HEK293T (cell line): ENCODE results near the gene LANCL2.

Experiments
- ARNT ChIP-seq: fragments of 450-650 bp; IDR thresholded peaks from 2 replicates; pipeline ENCODE4 v1.6.1; 2017; ENCODE audit warnings: mild to moderate bottlenecking
- BHLHE40 ChIP-seq: fragments of 450-650 bp; IDR thresholded peaks from 2 replicates; pipeline ENCODE4 v1.6.1; 2016; ENCODE audit warnings: mild to moderate bottlenecking, moderate library complexity, borderline replicate concordance
- ELF4 ChIP-seq: fragments of 450-650 bp; IDR thresholded peaks from 2 replicates; pipeline ENCODE4 v1.6.1; 2017; ENCODE audit warnings: antibody characterized with exemption
- FOXA1 ChIP-seq: fragments of 450-650 bp; IDR thresholded peaks from 2 replicates; pipeline ENCODE4 v1.6.1; 2016; ENCODE audit warnings: mild to moderate bottlenecking
- FOXK2 ChIP-seq: fragments of 450-650 bp; IDR thresholded peaks from 2 replicates; pipeline ENCODE4 v1.6.1; 2016; ENCODE audit warnings: mild to moderate bottlenecking
- FOXM1 ChIP-seq: fragments of 450-650 bp; IDR thresholded peaks from 2 replicates; pipeline ENCODE4 v1.6.1; 2017; ENCODE audit warnings: mild to moderate bottlenecking, borderline replicate concordance
- L3MBTL2 ChIP-seq: fragments of 450-650 bp; conservative IDR thresholded peaks from 2 replicates; pipeline ENCODE4 v1.6.1; 2016; ENCODE audit warnings: mild to moderate bottlenecking
- LEF1 ChIP-seq: fragments of 450-650 bp; IDR thresholded peaks from 2 replicates; pipeline ENCODE4 v1.6.1; 2017; ENCODE audit warnings: mild to moderate bottlenecking, borderline replicate concordance
- PKNOX1 ChIP-seq: fragments of 450-650 bp; IDR thresholded peaks from 2 replicates; pipeline ENCODE4 v1.6.1; 2016
- SP1 ChIP-seq: fragments of 450-650 bp; IDR thresholded peaks from 2 replicates; pipeline ENCODE4 v1.6.1; 2017
- SUZ12 ChIP-seq: fragments of 450-650 bp; IDR thresholded peaks from 2 replicates; pipeline ENCODE4 v1.6.1; 2016; ENCODE audit warnings: mild to moderate bottlenecking
- TARDBP ChIP-seq: fragments of 450-650 bp; IDR thresholded peaks from 2 replicates; pipeline ENCODE4 v1.6.1; 2016

GRCh38 chr7:55476852-55477780 is 112.0 kb downstream of the LANCL2 start:
- no peak for TF ChIP-seq FOXM1
- no peak for TF ChIP-seq SP1
- TF ChIP-seq LEF1: no peak
- no peak for TF ChIP-seq ARNT
- no peak for TF ChIP-seq TARDBP
- TF ChIP-seq L3MBTL2: no peak
- TF ChIP-seq FOXA1: no peak
- no peak for TF ChIP-seq PKNOX1
- no peak for TF ChIP-seq FOXK2
- TF ChIP-seq SUZ12: no peak
- no peak for TF ChIP-seq BHLHE40
- TF ChIP-seq ELF4: no peak
